ENCODE results near the gene BPIFA1.

The BPIFA1 gene

DNA sequence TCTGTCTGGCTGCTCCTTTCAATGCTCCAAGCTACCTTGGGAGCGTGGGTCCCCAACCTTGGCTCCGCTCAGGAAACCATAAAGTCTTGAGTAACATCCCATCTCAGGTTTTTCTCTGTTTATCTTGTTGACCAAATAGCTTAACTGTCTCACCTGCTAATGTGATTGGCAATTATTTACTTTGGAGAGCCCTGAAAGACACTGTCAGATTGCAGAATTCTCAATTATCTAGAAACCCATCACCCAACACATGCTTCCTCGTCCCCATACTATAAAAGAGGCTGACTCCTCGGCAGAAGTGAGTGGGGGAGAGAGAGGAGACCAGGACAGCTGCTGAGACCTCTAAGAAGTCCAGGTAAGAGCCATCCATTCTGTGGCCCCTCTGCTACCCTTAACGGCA lies at the start of gene BPIFA1:
BPIFA1 (plus strand) TSS at position 301 of the 400 bp plus-strand sequence. CDS start 1,716 bp downstream, outside the sequence.
- no peak for DNase-seq

GRCh38 chr20:33187491-33187890 lies 48.3 kb upstream of the BPIFA1 start:
- DNase-seq: no peak

DNA sequence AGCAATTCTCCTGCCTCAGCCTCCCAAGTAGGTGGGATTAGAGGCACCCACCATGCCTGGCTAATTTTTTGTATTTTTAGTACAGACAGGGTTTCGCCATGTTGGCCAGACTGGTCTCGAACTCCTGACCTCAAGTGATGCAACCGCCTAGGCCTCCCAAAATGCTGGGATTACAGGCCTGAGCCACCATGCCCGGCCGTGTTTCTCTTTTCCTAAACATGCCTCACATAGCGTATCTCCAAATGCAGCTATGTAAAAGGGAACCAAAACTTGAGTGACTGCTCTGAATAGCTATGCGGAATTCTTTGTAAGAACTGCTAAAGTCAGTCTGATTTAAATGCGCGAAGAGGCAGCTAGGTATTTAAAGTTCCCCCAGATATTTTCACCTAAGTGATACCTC lies 47.4 kb upstream of the BPIFA1 start:
- no peak for DNase-seq

GRCh38 chr20:33191484-33191883 lies 44.3 kb upstream of the BPIFA1 start:
- no peak for DNase-seq

- no peak for DNase-seq
Observed at GRCh38 chr20:33191955-33192354, 43.8 kb upstream of the BPIFA1 start.

DNA sequence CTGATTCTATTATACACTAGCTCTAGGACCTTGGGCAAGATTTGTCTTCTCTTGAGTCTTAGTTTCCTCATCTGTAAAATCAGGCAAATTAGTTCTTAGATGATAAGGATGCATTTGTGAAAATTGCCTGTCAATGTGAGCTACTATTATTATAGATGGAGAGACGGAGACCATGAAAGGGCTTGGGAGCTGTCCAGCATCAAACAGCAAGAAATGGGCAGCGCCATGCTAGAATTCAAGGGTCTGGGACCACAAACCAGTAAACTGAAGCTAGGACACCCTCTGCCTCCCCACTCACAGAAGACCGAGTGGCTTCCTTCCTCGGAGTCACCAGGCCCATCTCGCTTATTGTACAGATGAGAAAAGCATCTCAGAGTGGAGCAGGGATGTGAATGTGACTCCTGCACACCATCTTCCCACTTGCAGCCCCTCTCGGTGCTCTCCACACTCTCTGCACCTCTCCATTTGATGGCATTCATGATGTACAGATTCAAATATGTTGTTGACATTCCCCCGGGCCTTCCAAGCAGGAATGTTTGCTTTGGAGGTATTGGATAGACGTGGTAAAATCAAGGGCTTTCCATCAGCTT lies 42.8 kb upstream of the BPIFA1 start:
- DNase-seq: no peak

DNA sequence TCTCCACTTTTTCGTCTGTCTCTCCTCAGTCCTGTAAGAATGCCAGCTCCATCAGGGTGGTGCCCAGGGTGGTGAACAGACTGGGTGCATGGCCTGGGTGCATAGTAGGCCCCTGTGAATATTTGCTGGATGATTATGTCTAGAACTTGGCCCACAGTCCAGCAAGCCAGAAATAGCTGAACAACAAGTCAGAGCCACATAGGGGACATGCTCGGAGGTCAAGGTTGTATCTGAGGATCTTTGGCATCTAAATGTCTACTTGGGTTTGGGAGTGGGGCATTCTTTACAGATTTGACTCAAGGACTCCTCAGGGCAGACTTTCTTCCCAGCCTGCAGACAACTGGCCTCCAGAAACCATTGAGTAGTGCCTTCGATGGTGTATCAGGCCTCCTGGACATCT lies 36.8 kb upstream of the BPIFA1 start:
- no peak for DNase-seq

GRCh38 chr20:33202451-33202850 lies 33.3 kb upstream of the BPIFA1 start:
- DNase-seq: no peak

DNA sequence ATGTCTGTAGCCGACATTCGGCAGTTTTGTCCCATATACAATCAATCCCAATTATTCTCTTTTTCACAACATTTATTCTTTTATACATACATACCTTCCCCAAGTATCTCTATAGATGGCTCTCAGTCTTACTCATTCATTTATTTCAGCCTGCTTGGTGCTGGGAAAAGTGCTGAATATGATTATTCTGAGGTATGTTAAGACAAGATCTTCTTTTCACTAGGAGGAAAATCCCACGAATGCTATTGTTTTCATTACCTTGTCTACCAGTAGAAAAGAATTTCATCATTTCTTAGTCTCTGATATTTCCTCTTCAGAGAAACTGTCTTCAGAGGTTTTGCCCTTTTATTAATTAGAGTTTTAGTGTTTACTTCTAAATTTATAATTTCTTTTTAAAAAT lies 32.4 kb upstream of the BPIFA1 start:
- DNase-seq: no peak

DNA sequence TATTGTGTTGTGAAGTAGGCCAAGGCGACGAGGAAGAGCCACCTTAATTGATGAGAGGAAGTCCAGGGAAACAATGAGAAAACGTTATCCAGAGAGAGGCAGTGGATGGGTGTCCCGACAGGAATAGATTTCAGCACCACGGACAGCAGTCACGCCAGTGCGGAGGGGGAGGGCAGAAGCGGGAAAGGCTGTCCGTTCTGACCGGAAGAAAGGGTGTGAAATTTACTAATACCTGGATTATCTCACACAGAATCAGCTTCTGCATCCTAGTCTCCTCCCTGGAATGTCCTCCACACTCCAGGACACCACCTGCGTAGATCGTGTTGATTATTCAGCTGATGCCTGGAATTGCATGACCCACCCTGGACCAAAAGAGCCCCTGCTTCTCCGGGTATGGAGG lies 26.0 kb upstream of the BPIFA1 start:
- no peak for DNase-seq

GRCh38 chr20:33210371-33210770 lies 25.4 kb upstream of the BPIFA1 start:
- DNase-seq: no peak

GRCh38 chr20:33211817-33212424 lies 23.9 kb upstream of the BPIFA1 start:
- DNase-seq: peak; percentile 54

- DNase-seq: no peak
Observed at GRCh38 chr20:33217052-33217451, 18.7 kb upstream of the BPIFA1 start, which contains the start of gene BPIFA3. BPIFA3 (plus strand) TSS chr20:33217352; CDS start chr20:33217537, 185 bp downstream.

GRCh38 chr20:33224399-33224798 lies 11.4 kb upstream of the BPIFA1 start:
- no peak for DNase-seq

DNA sequence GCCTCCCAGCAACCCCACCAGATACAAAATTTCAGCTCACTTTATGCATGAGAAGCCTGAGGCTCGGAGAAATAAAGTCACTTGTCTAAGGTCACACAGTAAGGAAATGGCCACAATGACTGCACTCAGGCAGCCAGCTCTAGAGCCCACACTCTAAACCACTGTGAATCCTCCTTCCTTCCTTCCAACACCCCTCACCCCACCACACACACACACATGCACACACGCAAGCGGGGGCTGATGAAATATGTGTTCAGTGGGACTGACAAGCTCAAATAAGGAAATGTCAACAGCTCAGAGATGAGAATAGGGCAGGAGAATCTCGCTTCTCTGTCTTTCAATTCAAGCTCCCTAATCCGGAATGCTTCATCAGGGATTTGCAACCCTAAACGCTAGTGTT lies 6.0 kb upstream of the BPIFA1 start:
- DNase-seq: no peak

DNA sequence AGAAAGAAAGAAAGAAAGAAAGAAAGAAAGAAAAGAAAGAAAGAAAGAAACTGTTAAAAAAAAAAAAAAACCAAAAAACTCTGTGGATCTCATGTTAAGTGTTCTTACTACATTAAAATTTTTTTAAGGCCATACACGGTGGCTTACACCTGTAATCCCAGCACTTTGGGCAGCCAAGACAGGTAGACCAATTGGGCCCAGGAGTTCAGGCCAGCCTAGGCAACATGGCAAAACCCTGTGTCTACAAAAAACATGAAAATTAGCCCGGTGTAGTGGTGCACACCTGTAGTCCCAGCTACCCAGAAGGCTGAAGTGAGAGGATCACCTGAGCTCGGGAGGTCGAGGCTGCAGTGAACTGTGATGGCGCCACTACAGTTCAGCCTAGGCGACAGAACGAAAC lies 4.6 kb upstream of the BPIFA1 start:
- no peak for DNase-seq

DNA sequence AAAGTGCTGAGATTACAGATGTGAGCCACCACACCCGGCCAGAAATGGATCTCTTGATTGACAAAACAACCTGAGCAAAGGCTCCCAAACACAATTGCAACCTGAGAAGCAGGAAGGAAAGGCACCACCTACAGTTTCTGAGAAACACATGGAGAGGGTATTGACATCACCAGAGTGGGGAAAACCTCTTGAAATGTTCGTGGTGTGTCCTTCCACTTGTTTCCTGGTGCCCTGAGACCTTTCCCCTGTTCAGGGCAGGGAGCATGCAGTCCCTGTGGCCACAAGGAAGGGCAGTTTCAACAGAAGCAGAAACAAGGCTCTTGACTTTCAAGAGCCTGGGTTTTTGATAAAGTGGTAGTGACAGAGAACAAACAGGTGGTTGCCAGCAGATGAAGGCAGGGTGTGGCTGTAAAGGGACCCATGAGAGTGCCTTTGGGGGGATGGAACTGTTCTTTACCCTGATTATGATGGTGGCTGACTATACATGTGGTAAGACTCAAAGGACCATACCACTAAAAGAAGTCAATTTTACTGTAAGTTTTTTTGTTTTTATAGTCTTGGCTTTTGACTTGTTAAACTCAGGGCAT lies 3.2 kb upstream of the BPIFA1 start:
- DNase-seq: no peak

GRCh38 chr20:33233129-33233774 lies 2.5 kb upstream of the BPIFA1 start:
- DNase-seq: peak; percentile 13

GRCh38 chr20:33234050-33234449 lies 1.7 kb upstream of the BPIFA1 start:
- DNase-seq: no peak

DNA sequence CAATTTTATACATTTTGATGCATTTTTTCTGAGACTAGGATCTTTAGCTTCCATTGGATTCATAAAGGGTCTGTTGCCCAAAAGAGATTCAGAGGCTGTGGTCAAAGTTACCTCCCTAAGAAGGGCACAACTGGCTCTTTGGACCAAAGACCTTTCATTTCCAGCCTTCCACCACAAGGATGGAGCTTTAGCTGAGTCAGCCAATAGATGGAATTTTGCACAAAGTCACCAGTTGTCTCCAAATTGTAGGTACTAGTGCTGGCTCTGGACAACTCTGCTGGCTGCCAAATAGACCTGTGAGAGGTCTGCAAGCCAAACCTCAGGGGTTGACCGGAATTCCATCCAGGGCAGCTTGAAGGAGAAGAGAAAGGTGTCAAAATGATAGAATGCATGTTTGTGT lies 555 bp downstream of the BPIFA1 start:
- DNase-seq: no peak

DNA sequence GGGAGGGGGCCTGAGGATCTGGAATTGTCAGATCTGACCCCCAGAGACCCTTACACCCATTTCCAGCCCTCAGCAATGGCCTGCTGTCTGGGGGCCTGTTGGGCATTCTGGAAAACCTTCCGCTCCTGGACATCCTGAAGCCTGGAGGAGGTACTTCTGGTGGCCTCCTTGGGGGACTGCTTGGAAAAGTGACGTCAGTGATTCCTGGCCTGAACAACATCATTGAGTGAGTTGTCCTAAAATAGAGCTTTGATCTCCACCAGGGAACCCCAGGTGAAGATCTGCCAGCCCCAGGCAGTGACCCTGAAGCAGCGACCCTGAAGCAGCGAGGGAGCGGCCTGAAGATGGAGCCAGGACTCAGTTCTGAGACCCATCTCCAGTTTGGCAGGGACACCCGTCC lies 2.2 kb downstream of the BPIFA1 start:
- DNase-seq: no peak

GRCh38 chr20:33239418-33239817 lies 3.6 kb downstream of the BPIFA1 start:
- no peak for DNase-seq

- no peak for DNase-seq
Observed at GRCh38 chr20:33239979-33240736, 4.4 kb downstream of the BPIFA1 start.
